OCI-LY7 (cell line): ENCODE measurements around the gene JPH2. TPM values are rescaled to one million over a fixed set of nuclear protein-coding genes. Genes with fewer than 3 reads are reported as not detected.

Experiments
- BruUV-seq: library from RNA; stranded (reverse); fragments of 400-500 nt; replicated peaks from 2 replicates; lab custom pipeline; 2021; lab: Mats Ljungman, UMichigan
- CTCF ChIA-PET: fragments of 300-600 bp; sonication (Branson Sonifier 250); formaldehyde crosslinking; loops from one replicate; lab custom pipeline; 2022; ENCODE audit warnings: antibody characterized with exemption; ENCODE audit not compliant: unreplicated experiment; lab: Charles Lee
- POLR2A ChIA-PET: fragments of 300-600 bp; sonication (Branson Sonifier 250); formaldehyde crosslinking; loops from one replicate; lab custom pipeline; 2022; ENCODE audit warnings: antibody characterized with exemption; lab: Charles Lee
- DNase-seq: peaks from one replicate; pipeline ENCODE4 v3.0.0-alpha.2; 2015; ENCODE audit warnings: low spot score
- H2AFZ ChIP-seq: fragments of 200-600 bp; sonication (generic), shearing (Covaris generic); 2 replicates; pipeline ENCODE4 v1.6.1; 2014; ENCODE audit warnings: mild to moderate bottlenecking, antibody characterized with exemption, low read length, moderate library complexity
- H3K27ac ChIP-seq: fragments of 200-600 bp; sonication (generic); 2 replicates; pipeline ENCODE4 v1.5.1; 2014; ENCODE audit warnings: mixed run types, low read depth, mild to moderate bottlenecking, moderate library complexity, low read length, inconsistent platforms; ENCODE audit not compliant: poor library complexity, severe bottlenecking
- H3K36me3 ChIP-seq: fragments of 200-600 bp; sonication (generic); 2 replicates; pipeline ENCODE4 v1.6.1; 2014; ENCODE audit warnings: mild to moderate bottlenecking, antibody characterized with exemption, low read length, moderate library complexity, mixed read lengths; ENCODE audit not compliant: insufficient read depth
- H3K4me1 ChIP-seq: fragments of 200-600 bp; sonication (generic); 2 replicates; pipeline ENCODE4 v1.5.1; 2014; ENCODE audit warnings: mild to moderate bottlenecking, low read length; ENCODE audit not compliant: insufficient read depth, poor library complexity, severe bottlenecking
- H3K4me2 ChIP-seq: fragments of 200-600 bp; sonication (generic); 2 replicates; pipeline ENCODE4 v1.6.1; 2014; ENCODE audit warnings: mild to moderate bottlenecking, low read length
- H3K4me3 ChIP-seq: fragments of 200-600 bp; sonication (generic); 2 replicates; pipeline ENCODE4 v1.5.1; 2014; ENCODE audit warnings: mild to moderate bottlenecking, low read depth, low read length; ENCODE audit not compliant: poor library complexity, severe bottlenecking
- H3K79me2 ChIP-seq: fragments of 200-600 bp; sonication (generic); 2 replicates; pipeline ENCODE4 v1.6.1; 2016; ENCODE audit warnings: low read depth, mild to moderate bottlenecking, low read length, moderate library complexity, mixed read lengths; ENCODE audit not compliant: insufficient read depth
- H3K9me2 ChIP-seq: fragments of 200-600 bp; sonication (generic); 2 replicates; pipeline ENCODE4 v1.6.1; 2016; ENCODE audit warnings: mild to moderate bottlenecking, low read length, mixed read lengths; ENCODE audit not compliant: insufficient read depth
- H3K9me3 ChIP-seq: fragments of 200-600 bp; sonication (generic); 2 replicates; pipeline ENCODE4 v1.6.1; 2014; ENCODE audit warnings: mild to moderate bottlenecking, mixed run types, low read length, mixed read lengths
- H4K20me1 ChIP-seq: fragments of 200-600 bp; sonication (generic); 2 replicates; pipeline ENCODE4 v1.6.1; 2014; ENCODE audit warnings: mild to moderate bottlenecking, antibody characterized with exemption, low read length, moderate library complexity, mixed read lengths; ENCODE audit not compliant: insufficient read depth
- CTCF ChIP-seq: fragments of 200-600 bp; sonication (generic); conservative IDR thresholded peaks from 2 replicates; pipeline ENCODE4 v1.5.1; 2014; ENCODE audit warnings: mild to moderate bottlenecking, antibody characterized with exemption, low read length, moderate library complexity, mixed read lengths
- EZH2phosphoT487 ChIP-seq: fragments of 200-600 bp; sonication (generic); IDR thresholded peaks from 2 replicates; pipeline ENCODE4 v1.6.1; 2018; ENCODE audit warnings: low read depth, borderline replicate concordance, mild to moderate bottlenecking, mixed run types, antibody characterized with exemption, low read length, moderate library complexity, mixed read lengths
- intact Hi-C: fragments of 100-400 bp; cut with micrococcal nuclease; formaldehyde crosslinking; loops from one replicate; pipeline ENCODE4 v1.10.0; 2022; ENCODE audit not compliant: unreplicated experiment
- total RNA-seq, 2 experiments: library from RNA; depleted of rRNA in 1 of 2; stranded (reverse); fragments of >200 nt in 1 of 2; shearing (Covaris generic) in 1 of 2; gene quantifications; 2 replicates each; pipeline ENCODE4 v1.2.3, GENCODE V29; 2014 to 2022

Gene JPH2
- total RNA-seq, 2 experiments from 2014 or later: not detected

GRCh38 chr20:44080646-44081267 is 106.2 kb downstream of the JPH2 start:
- no TSS peak for BruUV-seq
- DNase-seq: peak; percentile 76
- intact Hi-C loops: loop anchor here (1.0 kb wide), 3 partner anchors 331 to 631 kb away; no protein-coding TSS in a partner anchor
- H3K79me2 ChIP-seq: no peaks in the 10 kb centered on the region
- H3K4me1 ChIP-seq: no peaks in the 10 kb centered on the region
- H3K4me3 ChIP-seq: no peak overlapping the region
- TF ChIP-seq CTCF (peak; percentile 99), EZH2phosphoT487 (no peak)
- H3K9me2 ChIP-seq: no peaks in the 10 kb centered on the region
- no peaks in the 10 kb centered on the region for H3K9me3 ChIP-seq
- ChIA-PET POLR2A (interaction anchor here (0.6 kb wide), 1 partner anchor 898 kb away, joined by 5 read pairs; no protein-coding TSS in a partner anchor), CTCF (interaction anchor here (0.6 kb wide), 2 partner anchors 9 to 330 kb away, joined by 3 to 7 read pairs; no protein-coding TSS in a partner anchor)
- no peaks in the 10 kb centered on the region for H4K20me1 ChIP-seq
- no peaks in the 10 kb centered on the region for H3K36me3 ChIP-seq
- H2AFZ ChIP-seq: no peak overlapping the region
- H3K27ac ChIP-seq: no peak overlapping the region
- H3K4me2 ChIP-seq: no peak overlapping the region

GRCh38 chr20:44080064-44080463 is 106.9 kb downstream of the JPH2 start:
- no peak for DNase-seq
- intact Hi-C loops: loop anchor here (1.0 kb wide), 3 partner anchors 331 to 631 kb away; no protein-coding TSS in a partner anchor
- TF ChIP-seq CTCF (no peak), EZH2phosphoT487 (no peak)
- no peak overlapping the region for H3K27ac ChIP-seq
- no peaks in the 10 kb centered on the region for H3K4me1 ChIP-seq
- no peaks in the 10 kb centered on the region for H3K9me2 ChIP-seq
- H4K20me1 ChIP-seq: no peaks in the 10 kb centered on the region
- H3K9me3 ChIP-seq: no peaks in the 10 kb centered on the region
- no peaks in the 10 kb centered on the region for H3K36me3 ChIP-seq
- no peak overlapping the region for H2AFZ ChIP-seq
- H3K4me3 ChIP-seq: no peak overlapping the region
- POLR2A ChIA-PET: interaction anchor here (0.6 kb wide), 1 partner anchor 898 kb away, joined by 5 read pairs; no protein-coding TSS in a partner anchor
- H3K4me2 ChIP-seq: no peak overlapping the region
- no peaks in the 10 kb centered on the region for H3K79me2 ChIP-seq
- no TSS peak for BruUV-seq
- CTCF ChIA-PET: interaction anchor here (0.6 kb wide), 2 partner anchors 8 to 329 kb away, joined by 3 to 7 read pairs; no protein-coding TSS in a partner anchor

GRCh38 chr20:44079291-44079690 is 107.7 kb downstream of the JPH2 start:
- Histone ChIP-seq H3K27ac (no peak overlapping the region), H4K20me1 (no peaks in the 10 kb centered on the region), H3K9me3 (no peaks in the 10 kb centered on the region), H3K79me2 (no peaks in the 10 kb centered on the region), H3K4me3 (no peak overlapping the region), H3K4me2 (no peak overlapping the region), H2AFZ (no peak overlapping the region), H3K4me1 (no peaks in the 10 kb centered on the region), H3K36me3 (no peaks in the 10 kb centered on the region), H3K9me2 (no peaks in the 10 kb centered on the region)
- intact Hi-C loops: no loop called here
- no TSS peak for BruUV-seq
- ChIA-PET POLR2A (no interaction called here), CTCF (no interaction called here)
- DNase-seq: no peak
- TF ChIP-seq EZH2phosphoT487 (no peak), CTCF (no peak)
